ENCODE measurements around the gene RNF144A. TPM values are rescaled to one million over a fixed set of nuclear protein-coding genes. Genes with fewer than 3 reads are reported as not detected.
A peak's percentile ranks its signal among the peaks of the same experiment; 100 is the strongest.

Gene RNF144A
- total and polyA plus RNA-seq, 10 donors: 3.8 to 86.6 (median 50.9) TPM

- Histone ChIP-seq H3K9me3 (peaks cover 0 to 1% (median 0%) of the 10 kb centered on the region in 8 donors), H3K4me1 (peaks cover 2 to 80% (median 28%) of the 10 kb centered on the region in 6 donors), H3K36me3 (peaks cover 0 to 16% (median 7%) of the 10 kb centered on the region in 6 donors), H3K27ac (no peak overlapping the region), H3K27me3 (replicated peaks in 1 of 7) (no peaks in the 10 kb centered on the region), H3K4me3 (no peak overlapping the region)
- intact Hi-C loops (cut with DNase I; ENCODE audit: low total_unique reads): no loop called here
- 72 to 100% (median 93%) methylated on average over 2 of the region's 2 CpGs for WGBS, 5 donors
- DNase-seq: no peak
- TF ChIP-seq, protein P1, sequence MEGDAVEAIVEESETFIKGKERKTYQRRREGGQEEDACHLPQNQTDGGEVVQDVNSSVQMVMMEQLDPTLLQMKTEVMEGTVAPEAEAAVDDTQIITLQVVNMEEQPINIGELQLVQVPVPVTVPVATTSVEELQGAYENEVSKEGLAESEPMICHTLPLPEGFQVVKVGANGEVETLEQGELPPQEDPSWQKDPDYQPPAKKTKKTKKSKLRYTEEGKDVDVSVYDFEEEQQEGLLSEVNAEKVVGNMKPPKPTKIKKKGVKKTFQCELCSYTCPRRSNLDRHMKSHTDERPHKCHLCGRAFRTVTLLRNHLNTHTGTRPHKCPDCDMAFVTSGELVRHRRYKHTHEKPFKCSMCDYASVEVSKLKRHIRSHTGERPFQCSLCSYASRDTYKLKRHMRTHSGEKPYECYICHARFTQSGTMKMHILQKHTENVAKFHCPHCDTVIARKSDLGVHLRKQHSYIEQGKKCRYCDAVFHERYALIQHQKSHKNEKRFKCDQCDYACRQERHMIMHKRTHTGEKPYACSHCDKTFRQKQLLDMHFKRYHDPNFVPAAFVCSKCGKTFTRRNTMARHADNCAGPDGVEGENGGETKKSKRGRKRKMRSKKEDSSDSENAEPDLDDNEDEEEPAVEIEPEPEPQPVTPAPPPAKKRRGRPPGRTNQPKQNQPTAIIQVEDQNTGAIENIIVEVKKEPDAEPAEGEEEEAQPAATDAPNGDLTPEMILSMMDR (IDR thresholded peaks at IDR 0.05 in 8 of 11, conservative IDR thresholded peaks at IDR 0.05 in 3 of 11): no peak
- TF ChIP-seq POLR2A (IDR thresholded peaks at IDR 0.05) (no peak), POLR2AphosphoS5 (IDR thresholded peaks at IDR 0.05) (no peak)
These were observed 19.9 kb downstream of the RNF144A start for GRCh38 chr2:6937157-6937556.

DNA sequence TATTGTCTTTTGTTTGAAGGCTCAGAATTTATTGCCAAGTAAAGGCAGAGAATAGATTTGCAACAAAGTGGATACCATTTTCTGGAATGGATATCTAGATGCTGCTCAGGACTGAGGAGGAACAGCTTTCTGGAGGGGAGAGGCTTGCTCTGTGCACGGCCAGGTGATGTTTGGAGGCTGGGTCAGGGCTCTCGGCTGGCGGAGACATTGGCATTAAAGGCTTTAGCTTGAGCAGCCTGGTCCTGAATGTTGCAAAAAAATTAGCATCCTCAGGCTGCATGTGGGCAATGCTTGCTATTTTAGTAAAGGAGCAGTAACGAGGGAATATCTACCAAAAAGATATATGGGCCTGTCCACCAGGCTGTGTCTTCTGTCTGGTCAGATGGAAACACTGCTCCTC lies 20.4 kb downstream of the RNF144A start:
- 69 to 92% (median 77%) methylated on average over 4 of the region's 4 CpGs for WGBS, 5 donors
- H3K4me1 ChIP-seq: peaks cover 2 to 76% (median 28%) of the 10 kb centered on the region in 6 donors
- H3K36me3 ChIP-seq: peaks cover 0 to 20% (median 7%) of the 10 kb centered on the region in 6 donors
- H3K4me3 ChIP-seq: no peak overlapping the region
- H3K9me3 ChIP-seq: no peaks in the 10 kb centered on the region
- no peak overlapping the region for H3K27ac ChIP-seq
- TF ChIP-seq POLR2A (IDR thresholded peaks at IDR 0.05): no peak
- TF ChIP-seq, protein P1 (IDR thresholded peaks at IDR 0.05 in 8 of 11, conservative IDR thresholded peaks at IDR 0.05 in 3 of 11): no peak
- no peak for TF ChIP-seq POLR2AphosphoS5 (IDR thresholded peaks at IDR 0.05)
- no peak for DNase-seq
- intact Hi-C loops (cut with DNase I; ENCODE audit: low total_unique reads): no loop called here
- no peaks in the 10 kb centered on the region for H3K27me3 ChIP-seq (replicated peaks in 1 of 7)

DNA sequence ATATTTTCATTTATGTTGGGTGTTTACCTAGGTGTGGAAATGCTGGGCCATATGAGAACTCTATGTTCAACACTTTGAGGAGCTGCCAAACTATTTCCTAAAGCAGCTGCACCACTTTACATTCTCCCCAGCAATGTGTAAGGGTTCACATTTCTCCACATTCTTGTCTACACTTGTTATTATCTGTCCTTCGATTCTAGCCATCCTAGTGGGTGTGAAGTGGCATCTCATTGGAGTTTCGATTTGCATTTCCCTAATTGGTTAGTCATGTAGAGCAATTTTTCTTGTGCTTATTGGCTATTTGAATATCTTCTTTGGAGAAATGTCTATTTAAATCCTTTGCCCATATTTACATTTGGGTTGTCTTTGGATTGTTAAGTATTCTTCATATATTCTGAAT lies 21.9 kb downstream of the RNF144A start:
- H3K27ac ChIP-seq: no peak overlapping the region
- DNase-seq: no peak
- peaks cover 0 to 35% (median 13%) of the 10 kb centered on the region in 6 donors for H3K36me3 ChIP-seq
- no peak overlapping the region for H3K4me3 ChIP-seq
- no peak for TF ChIP-seq POLR2AphosphoS5 (IDR thresholded peaks at IDR 0.05)
- TF ChIP-seq, protein P1 (IDR thresholded peaks at IDR 0.05 in 8 of 11, conservative IDR thresholded peaks at IDR 0.05 in 3 of 11): no peak
- no peak for TF ChIP-seq POLR2A (IDR thresholded peaks at IDR 0.05)
- intact Hi-C loops (cut with DNase I; ENCODE audit: low total_unique reads): no loop called here
- WGBS, 5 donors: 71 to 92% (median 89%) methylated on average over 2 of the region's 2 CpGs
- H3K4me1 ChIP-seq: peaks cover 0 to 65% (median 26%) of the 10 kb centered on the region in 6 donors
- H3K9me3 ChIP-seq: no peaks in the 10 kb centered on the region
- no peaks in the 10 kb centered on the region for H3K27me3 ChIP-seq (replicated peaks in 1 of 7)

DNA sequence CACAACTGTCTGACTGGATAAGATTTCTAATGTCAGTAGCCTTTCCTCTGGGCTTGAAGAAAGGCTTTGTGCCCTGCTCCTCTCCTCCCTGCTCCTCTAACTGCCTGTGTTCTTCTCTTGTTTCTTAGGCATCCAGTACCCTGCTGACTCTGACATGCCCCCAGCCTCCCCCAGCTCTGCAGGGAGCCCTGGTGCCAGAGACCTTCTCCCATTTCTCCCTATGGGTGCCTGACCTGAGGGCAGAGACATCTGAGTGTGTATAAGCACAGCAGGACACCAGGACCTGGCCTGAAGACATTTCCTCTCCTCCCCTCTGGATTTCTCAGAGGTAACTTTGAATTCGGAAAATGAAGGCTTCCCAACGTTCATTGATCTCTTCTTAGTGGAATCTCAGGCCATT lies 23.6 kb downstream of the RNF144A start:
- no peak overlapping the region for H3K4me3 ChIP-seq
- 82 to 98% (median 92%) methylated on average over 2 of the region's 2 CpGs for WGBS, 5 donors
- DNase-seq: no peak

More for the DNA sequence above, 23.6 kb downstream of the RNF144A start:
- H3K9me3 ChIP-seq: no peaks in the 10 kb centered on the region
- H3K27ac ChIP-seq: peak overlapping the region in 1 of 8 donors; percentile 29
- TF ChIP-seq POLR2AphosphoS5 (IDR thresholded peaks at IDR 0.05) (no peak), POLR2A (IDR thresholded peaks at IDR 0.05) (no peak)
- TF ChIP-seq, protein P1 (IDR thresholded peaks at IDR 0.05 in 8 of 11, conservative IDR thresholded peaks at IDR 0.05 in 3 of 11): no peak
- intact Hi-C loops (cut with DNase I; ENCODE audit: low total_unique reads): no loop called here
- peaks cover 8 to 65% (median 22%) of the 10 kb centered on the region in 6 donors for H3K4me1 ChIP-seq
- H3K36me3 ChIP-seq: peaks cover 0 to 44% (median 13%) of the 10 kb centered on the region in 6 donors
- no peaks in the 10 kb centered on the region for H3K27me3 ChIP-seq (replicated peaks in 1 of 7)
